GM21576 (cell line): Measurements from ENCODE around the gene RNF220.

Experiments used
- ATAC-seq: cut with Tn5 transposase; IDR thresholded peaks from one replicate; pipeline ENCODE4 v1.9.1; 2021; ENCODE audit warnings: mild to moderate bottlenecking, moderate library complexity; ENCODE audit not compliant: unreplicated experiment

The RNF220 gene

GRCh38 chr1:44405031-44405797 is at the start of gene RNF220:
TSS of gene RNF220 (plus strand) at chr1:44405255.
- no peak for ATAC-seq

GRCh38 chr1:44355582-44356305 is 49.3 kb upstream of the RNF220 start:
- ATAC-seq = no peak

- ATAC-seq = no peak
Observed at GRCh38 chr1:44357710-44358109, 47.3 kb upstream of the RNF220 start.

DNA sequence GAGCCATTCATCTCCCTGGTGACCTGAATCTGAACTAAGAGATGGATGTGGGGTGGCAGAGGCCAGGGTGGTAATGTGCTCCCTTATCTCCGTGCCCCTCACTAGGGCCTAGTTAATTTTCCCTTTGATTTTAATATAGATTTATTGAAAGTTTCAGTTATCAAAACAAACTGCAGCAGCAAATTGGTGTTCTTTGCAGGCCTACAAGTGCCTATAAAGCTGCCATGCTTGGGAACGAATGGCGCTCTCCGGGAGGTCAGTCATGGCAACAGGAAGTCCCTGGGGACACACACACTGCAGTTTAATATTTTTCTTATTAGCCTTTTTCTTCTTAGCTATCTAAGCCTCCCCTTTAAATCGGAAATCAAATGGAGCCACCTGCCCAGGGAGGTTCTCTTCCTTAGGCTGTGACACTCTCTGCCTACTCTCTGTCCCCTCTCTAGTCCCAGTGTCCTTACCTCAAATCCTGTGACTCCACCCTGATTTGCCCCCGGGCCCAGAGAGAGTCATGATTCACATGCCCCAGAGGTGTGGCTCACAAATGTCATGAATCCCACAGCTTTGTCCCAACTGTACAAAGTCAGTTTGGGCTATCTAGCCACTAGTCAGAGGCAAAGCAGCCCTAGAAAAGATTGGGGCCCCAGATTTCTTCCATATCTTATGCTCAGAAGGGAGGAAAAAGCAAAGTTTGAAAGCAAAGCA is 45.7 kb upstream of the RNF220 start:
- no peak for ATAC-seq

GRCh38 chr1:44361478-44361877 is 43.6 kb upstream of the RNF220 start:
- ATAC-seq = no peak

DNA sequence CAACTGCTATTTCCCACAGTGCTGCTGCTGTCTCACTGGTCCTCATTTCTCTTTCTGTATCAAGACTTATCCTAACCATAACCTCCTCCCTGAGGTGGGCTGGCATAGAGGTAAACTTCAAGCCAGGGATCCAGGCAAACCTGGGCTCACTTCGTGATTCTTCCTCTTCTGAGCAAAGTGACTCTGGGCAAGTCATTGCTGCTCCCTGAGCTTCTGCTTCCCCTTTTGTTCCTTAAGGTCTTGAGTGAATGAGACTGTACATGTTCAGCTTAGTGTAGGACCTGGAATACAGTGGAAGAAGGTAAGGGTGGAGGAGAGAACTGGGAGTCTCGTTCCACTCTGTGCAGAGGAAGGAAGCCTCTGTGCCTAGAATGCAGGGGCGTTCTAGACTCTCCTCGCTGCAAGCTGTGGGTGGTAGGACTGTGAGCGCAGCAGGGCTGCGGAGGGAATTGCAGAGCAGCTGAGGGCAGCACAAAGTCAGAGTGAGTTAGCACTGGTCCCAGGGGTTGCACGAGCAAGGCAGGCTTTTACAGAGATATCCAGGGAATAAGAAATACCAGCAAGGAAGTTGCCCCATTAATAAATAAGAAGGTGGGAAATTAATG is 38.6 kb upstream of the RNF220 start:
- no peak for ATAC-seq

DNA sequence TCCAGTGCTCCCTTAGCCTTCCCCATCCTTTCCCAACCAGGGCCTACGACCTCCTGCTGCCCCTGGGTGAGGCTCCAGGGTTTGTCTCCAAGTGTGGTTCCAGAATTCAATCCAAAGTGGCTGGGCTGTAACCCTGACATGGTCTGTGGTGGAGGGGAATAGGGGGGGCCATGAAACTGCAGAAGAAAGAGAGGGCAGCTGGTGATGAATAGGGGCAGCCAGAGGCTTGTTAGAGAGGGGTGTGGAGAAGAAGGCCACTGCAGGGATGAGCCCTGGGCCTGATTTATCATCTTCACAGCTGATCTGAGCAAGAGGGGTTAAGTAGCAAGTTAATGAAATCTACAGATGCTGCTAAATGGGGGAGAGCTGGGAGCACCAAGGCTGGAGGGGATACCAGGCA is 37.1 kb upstream of the RNF220 start:
- no peak for ATAC-seq

DNA sequence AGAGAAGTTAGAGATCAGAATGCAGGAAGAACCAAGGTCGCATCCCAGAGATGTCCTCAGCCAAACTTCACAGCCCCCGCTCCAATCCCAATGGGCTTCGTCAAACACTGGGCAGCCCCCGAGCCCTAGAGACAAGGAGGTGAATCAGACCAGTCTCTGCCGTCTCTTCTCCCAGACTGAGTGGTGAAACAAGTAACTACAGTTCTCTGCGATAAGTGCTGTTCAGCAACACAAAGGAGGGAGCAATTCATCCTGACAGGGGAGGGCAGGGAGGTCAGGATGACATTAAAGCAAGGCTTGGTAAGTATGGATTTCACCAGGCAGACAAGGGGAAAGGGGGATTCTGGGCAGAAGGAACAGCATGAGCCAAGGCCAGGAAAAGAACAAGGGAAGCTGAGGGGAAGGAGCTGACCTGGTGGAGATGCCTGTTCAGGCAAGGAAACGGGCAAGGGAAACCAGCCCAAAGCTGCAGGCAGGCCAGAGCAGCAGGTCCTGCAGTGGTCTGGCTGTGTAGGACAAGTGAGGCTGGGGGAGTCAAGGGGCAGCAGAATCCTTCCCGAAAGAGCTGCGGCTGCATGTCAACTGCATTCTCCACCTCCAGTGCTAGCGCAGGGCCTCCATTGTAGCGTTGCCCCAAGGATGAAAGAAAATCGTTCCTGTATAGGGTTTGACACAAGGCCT is 36.4 kb upstream of the RNF220 start:
- ATAC-seq = no peak

DNA sequence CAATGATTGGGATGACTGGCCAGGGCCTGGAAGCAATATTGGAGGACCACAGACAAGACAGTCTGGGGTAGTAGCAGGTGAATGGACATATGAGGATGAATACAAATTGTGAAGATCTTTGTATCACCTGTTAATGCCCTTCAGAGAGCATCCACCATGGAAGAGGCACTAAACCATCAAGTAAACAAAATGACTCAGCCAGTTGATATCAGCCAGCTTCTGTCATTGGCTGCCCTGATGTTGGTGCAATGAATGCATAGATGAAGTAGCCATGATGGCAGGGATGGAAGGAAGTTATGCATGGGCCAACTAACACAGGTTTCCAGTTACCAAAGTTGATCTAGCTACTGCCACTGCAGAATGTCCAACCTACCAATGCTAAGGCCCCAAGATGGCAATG is 33.8 kb upstream of the RNF220 start:
- ATAC-seq = no peak

DNA sequence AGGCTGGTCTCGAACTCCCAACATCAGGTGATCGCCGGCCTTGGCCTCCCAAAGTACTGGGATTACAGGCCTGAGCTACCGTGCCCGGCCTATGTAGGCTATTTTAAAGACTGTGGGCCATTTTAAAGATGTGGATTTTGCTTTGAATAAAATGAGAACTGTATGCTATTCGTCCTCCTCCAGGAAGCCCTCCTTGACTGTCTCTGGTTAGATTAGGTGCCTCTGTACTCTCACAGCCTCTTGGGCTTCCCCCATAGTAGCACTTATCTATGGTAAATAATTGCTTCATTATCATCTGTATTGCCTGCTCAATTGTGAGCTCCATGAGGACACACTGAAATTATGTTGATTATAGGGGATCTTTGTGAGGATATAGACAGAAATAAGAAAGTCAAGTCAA is 29.5 kb upstream of the RNF220 start:
- no peak for ATAC-seq

DNA sequence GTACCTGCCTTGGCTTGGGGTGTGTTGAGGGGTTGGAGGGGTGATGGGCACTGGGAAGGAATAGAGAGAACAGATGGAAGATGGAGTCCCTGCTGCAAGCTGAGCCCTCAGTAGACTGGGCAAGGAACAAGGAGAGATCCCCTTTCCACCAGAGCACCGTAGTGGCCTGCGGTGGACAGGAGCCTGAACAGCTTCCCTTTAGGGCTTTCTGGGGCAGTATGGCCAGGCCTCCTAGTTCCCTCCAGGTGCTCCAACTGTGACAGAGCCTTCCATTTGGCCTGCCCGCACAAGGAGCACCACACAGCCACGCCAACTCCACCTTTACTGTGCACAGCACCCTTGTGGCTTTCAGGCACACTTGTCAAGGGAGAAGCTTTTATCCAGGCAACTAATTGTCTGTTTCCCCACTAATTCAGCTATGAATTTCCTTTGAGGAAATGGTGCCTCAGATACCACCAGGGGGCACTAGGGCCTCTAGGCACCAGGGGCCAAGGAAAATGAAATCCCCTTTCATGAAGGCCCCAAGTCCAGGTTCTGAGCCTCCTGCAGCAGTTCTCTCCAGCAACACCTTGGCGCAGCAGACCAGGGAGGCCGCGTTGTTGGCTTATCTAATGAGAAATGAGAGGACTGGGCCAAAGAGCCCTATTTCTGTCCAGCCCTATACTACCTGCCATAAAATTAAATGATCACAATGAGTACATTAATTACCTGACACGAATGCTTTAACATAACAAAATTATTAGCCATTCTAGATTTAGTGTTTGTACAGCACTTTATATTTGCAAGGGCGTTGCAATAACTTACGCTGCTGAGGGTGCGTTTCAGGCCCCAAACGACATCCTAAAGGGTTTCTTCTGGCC is 26.9 kb upstream of the RNF220 start:
- ATAC-seq = no peak

DNA sequence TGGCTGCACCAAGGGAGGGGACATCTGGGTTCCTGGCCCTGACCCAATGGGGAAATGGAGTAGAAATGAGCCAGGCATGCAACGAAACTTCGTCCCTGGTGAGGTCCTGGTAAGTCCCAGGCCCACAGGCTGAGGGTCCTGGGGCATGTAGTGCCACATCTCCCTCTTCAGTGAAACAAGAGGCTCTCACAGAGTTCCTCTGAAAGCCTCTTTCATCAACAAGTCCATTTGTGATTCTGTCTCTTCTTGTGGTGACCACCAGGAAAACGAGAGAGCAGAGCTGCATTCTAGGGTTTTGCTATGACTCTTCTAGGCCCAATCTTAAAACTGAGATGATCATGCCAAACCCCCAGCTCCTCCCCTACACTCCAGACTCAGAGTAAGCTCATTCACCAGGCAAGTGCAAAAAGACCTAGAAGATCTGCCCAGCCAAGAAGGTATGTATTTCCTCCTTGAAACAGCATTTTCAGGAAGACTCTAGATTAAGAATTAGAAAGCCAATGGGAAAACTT is 24.3 kb upstream of the RNF220 start:
- no peak for ATAC-seq

- no peak for ATAC-seq
Observed at GRCh38 chr1:44388551-44388950, 16.5 kb upstream of the RNF220 start.

DNA sequence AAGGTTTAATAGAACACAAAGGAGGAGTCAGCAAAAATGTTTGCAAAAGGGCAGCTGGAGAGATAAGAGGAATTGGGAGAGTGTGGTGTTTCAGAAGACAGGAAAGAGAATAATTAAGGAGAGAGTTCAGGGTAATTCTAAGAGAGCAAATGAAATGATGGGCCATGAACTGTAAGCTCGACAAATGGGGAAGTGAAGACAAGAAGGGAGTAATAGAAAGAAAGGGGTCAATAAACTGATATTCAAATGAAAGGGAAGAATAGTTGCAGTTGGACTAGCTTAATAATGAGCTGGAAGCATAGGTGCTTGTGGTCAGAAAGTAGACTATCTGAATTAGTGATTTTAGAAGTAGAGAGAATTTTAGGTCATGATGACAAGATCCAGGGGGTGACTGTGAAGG is 15.6 kb upstream of the RNF220 start:
- no peak for ATAC-seq

- no peak for ATAC-seq
Observed at GRCh38 chr1:44390277-44390676, 14.8 kb upstream of the RNF220 start.

GRCh38 chr1:44401256-44402228 is 3.5 kb upstream of the RNF220 start:
- no peak for ATAC-seq

DNA sequence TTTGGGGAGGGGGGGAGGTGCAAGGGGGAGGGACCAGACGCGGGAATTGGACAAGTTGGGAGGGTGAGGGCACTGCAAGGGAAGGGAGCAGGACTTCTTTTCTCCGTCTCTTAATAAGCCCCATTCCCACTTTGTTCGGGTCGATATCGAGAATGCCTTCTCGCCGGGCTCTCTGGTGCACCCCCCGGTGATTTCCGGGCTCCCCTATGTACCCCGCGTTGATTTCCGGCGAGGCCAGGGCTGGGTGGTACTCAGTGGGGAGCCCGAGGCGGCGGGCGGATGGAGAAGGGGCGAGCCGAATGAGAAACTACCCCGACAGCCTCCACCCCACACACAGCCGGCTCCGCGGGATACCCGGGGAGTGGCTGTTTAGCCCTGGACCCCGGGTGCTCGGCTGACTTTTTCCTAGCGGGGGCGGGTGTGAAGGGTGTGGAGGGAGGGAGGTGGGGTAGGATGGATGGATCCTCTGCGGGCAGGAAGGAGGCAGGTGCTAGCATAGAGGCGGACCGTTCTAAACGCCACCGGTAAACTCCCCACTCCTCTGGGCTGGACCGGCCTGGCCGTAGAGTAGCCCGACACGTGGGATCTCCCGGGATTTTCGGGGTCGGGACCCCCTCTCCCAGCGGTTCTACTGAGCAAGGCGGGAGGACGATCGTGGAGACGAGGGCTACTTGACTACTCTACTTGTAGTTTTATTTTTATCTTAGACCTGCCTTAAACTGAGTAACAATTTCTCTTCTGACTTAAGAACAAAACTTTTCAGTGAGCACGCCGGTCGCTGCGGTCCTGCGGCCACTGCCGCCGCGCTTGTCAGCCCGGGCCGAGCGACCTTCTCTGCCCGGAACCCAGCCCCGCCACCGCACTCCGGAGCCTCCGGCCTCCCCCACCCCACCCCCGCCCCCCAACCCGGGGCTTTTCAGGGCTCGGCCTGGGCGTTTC is 1.0 kb downstream of the RNF220 start:
- no peak for ATAC-seq
